A549 (cell line): ENCODE measurements around the gene AHR. TPM values are rescaled to one million over a fixed set of nuclear protein-coding genes. Genes with fewer than 3 reads are reported as not detected.

Source experiments
- ATAC-seq, 2 experiments: fragments of 200-7000 bp in 1 of 2; fragments of >200 bp in 1 of 2; cut with Nextera tagmentation in 1 of 2; cut with Tn5 transposase in 1 of 2; 3 replicates each; pipeline versions ENCODE4 v1.8.0 to v1.9.1; 2018 to 2020; ENCODE audit warnings: mild to moderate bottlenecking in 1 of 2, moderate library complexity in 1 of 2
- CTCF ChIA-PET: fragments of 300-600 bp; sonication (Branson Sonifier 250); formaldehyde crosslinking; extraction: SDS; loops from one replicate; lab custom pipeline; 2021; ENCODE audit warnings: antibody characterized with exemption, inconsistent platforms; lab: Yijun Ruan, JAX
- POLR2A ChIA-PET: fragments of 350-600 bp; formaldehyde crosslinking; extraction: SDS; loops from one replicate; lab custom pipeline; 2021; ENCODE audit warnings: antibody characterized with exemption, inconsistent platforms; lab: Yijun Ruan, JAX
- DNase-seq, 2 experiments: peaks; one replicate each; pipeline versions ENCODE4 v3.0.0 to v3.0.0-alpha.2; 2011 to 2016; ENCODE audit warnings: low read depth in 1 of 2, low spot score in 1 of 2
- FAIRE-seq: peaks from 2 replicates; lab custom pipeline; 2011; peaks lifted over from hg19 to GRCh38; lab: Jason Lieb, UNC
- H3K27ac ChIP-seq, 2 experiments: fragments of >200 bp; sonication (Bioruptor Twin); formaldehyde crosslinking; 3 replicates each; pipeline ENCODE4 v1.5.1; 2016 to 2017
- H3K4me1 ChIP-seq: fragments of >200 bp; sonication (Bioruptor Twin); formaldehyde crosslinking; 3 replicates; pipeline ENCODE4 v1.6.1; 2016
- H3K4me2 ChIP-seq: fragments of >200 bp; sonication (Bioruptor Twin); formaldehyde crosslinking; 3 replicates; pipeline ENCODE4 v1.6.1; 2016
- H3K4me3 ChIP-seq: fragments of >200 bp; sonication (Bioruptor Twin); formaldehyde crosslinking; 3 replicates; pipeline ENCODE4 v1.5.1; 2016
- H3K9me3 ChIP-seq: fragments of >200 bp; sonication (Bioruptor Twin); formaldehyde crosslinking; 3 replicates; pipeline ENCODE4 v1.6.1; 2016
- BCL3 ChIP-seq: fragments of >200 bp; sonication (Bioruptor Twin); formaldehyde crosslinking; IDR thresholded peaks from 3 replicates; pipeline ENCODE4 v1.6.1; 2016
- BHLHE40 ChIP-seq: IDR thresholded peaks from 2 replicates; pipeline ENCODE4 v1.6.1; 2012; ENCODE audit warnings: low read depth, low read length, inconsistent platforms
- CBX8 ChIP-seq: fragments of 200-600 bp; sonication (generic); IDR thresholded peaks from 2 replicates; pipeline ENCODE4 v1.6.1; 2016
- CHD2 ChIP-seq: fragments of 150-350 bp; IDR thresholded peaks from 2 replicates; pipeline ENCODE4 v1.6.1; 2014; ENCODE audit warnings: low read length; ENCODE audit not compliant: partially characterized antibody
- E2F6 ChIP-seq: IDR thresholded peaks from 2 replicates; pipeline ENCODE4 v1.6.1; 2012; ENCODE audit warnings: low read depth, borderline replicate concordance
- EHF ChIP-seq: fragments of 250-450 bp; sonication (Bioruptor Pico); IDR thresholded peaks from 2 replicates; pipeline ENCODE4 v1.5.0; 2020; ENCODE audit warnings: mild to moderate bottlenecking
- EP300 ChIP-seq, 2 experiments: fragments of >200 bp; sonication (Bioruptor Twin); formaldehyde crosslinking; IDR thresholded peaks; 2 replicates in 1 of 2; 3 replicates in 1 of 2; pipeline ENCODE4 v1.6.1; 2016 to 2017
- FOSB ChIP-seq: fragments of 250-450 bp; sonication (Bioruptor Pico); IDR thresholded peaks from 2 replicates; pipeline ENCODE4 v1.5.0; 2020; ENCODE audit warnings: mild to moderate bottlenecking, moderate library complexity
- FOXS1 ChIP-seq: fragments of 250-450 bp; sonication (Bioruptor Pico); IDR thresholded peaks from 2 replicates; pipeline ENCODE4 v1.5.0; 2020; ENCODE audit warnings: mild to moderate bottlenecking, moderate library complexity
- GATA3 ChIP-seq: IDR thresholded peaks from 2 replicates; pipeline ENCODE4 v1.6.1; 2012; ENCODE audit warnings: borderline replicate concordance
- JUN ChIP-seq, 2 experiments: fragments of >200 bp; sonication (Bioruptor Twin); formaldehyde crosslinking; IDR thresholded peaks; 2 replicates in 1 of 2; 3 replicates in 1 of 2; pipeline ENCODE4 v1.6.1; 2016 to 2017
- JUNB ChIP-seq: fragments of >200 bp; sonication (Bioruptor Twin); formaldehyde crosslinking; IDR thresholded peaks from 2 replicates; pipeline ENCODE4 v1.6.1; 2016
- KDM1A ChIP-seq: fragments of 200-600 bp; sonication (generic); IDR thresholded peaks from 2 replicates; pipeline ENCODE4 v1.6.1; 2016; ENCODE audit warnings: low read depth, mild to moderate bottlenecking
- MAFK ChIP-seq: fragments of 450-650 bp; IDR thresholded peaks from 2 replicates; pipeline ENCODE4 v1.6.1; 2014; ENCODE audit not compliant: partially characterized antibody
- MAX ChIP-seq: IDR thresholded peaks from 2 replicates; pipeline ENCODE4 v1.6.1; 2012
- MAZ ChIP-seq: fragments of 150-350 bp; IDR thresholded peaks from 2 replicates; pipeline ENCODE4 v1.6.1; 2014; ENCODE audit warnings: antibody characterized with exemption, low read depth, low read length, borderline replicate concordance
- NR3C1 ChIP-seq: fragments of >200 bp; sonication (Bioruptor Twin); formaldehyde crosslinking; IDR thresholded peaks from 3 replicates; pipeline ENCODE4 v1.6.1; 2017
- PBX3 ChIP-seq: IDR thresholded peaks from 2 replicates; pipeline ENCODE4 v1.6.1; 2012
- PHF8 ChIP-seq: fragments of 200-600 bp; sonication (generic); IDR thresholded peaks from 2 replicates; pipeline ENCODE4 v1.6.1; 2016; ENCODE audit warnings: low read depth, mild to moderate bottlenecking, antibody characterized with exemption, moderate library complexity, borderline replicate concordance
- POLR2A ChIP-seq: IDR thresholded peaks from 2 replicates; pipeline ENCODE4 v1.6.1; 2012; ENCODE audit warnings: mild to moderate bottlenecking, low read length
- RARB ChIP-seq: fragments of 250-450 bp; sonication (Bioruptor Pico); IDR thresholded peaks from 2 replicates; pipeline ENCODE4 v1.8.0; 2021; ENCODE audit warnings: mild to moderate bottlenecking, moderate library complexity
- REST ChIP-seq: fragments of 200-600 bp; sonication (generic); IDR thresholded peaks from 2 replicates; pipeline ENCODE4 v1.6.1; 2016; ENCODE audit warnings: antibody characterized with exemption, mild to moderate bottlenecking, moderate library complexity
- TP53 ChIP-seq: fragments of 250-450 bp; sonication (Bioruptor Pico); IDR thresholded peaks from 2 replicates; pipeline ENCODE4 v1.5.0; 2021; ENCODE audit warnings: mild to moderate bottlenecking, moderate library complexity
- USF2 ChIP-seq: fragments of 450-650 bp; IDR thresholded peaks from 2 replicates; pipeline ENCODE4 v1.6.1; 2014; ENCODE audit warnings: antibody characterized with exemption
- ZC3H11A ChIP-seq: fragments of 450-650 bp; IDR thresholded peaks from 2 replicates; pipeline ENCODE4 v1.6.1; 2014; ENCODE audit warnings: antibody characterized with exemption, mild to moderate bottlenecking
- WGBS: methylation state at CpG from one replicate; pipeline ENCODE4 v1.1.6; 2017; ENCODE audit errors: missing lambda C conversion rate; 5-methylcytosine and 5-hydroxymethylcytosine counted together
- polyA plus RNA-seq, 4 experiments: library from polyadenylated mRNA; depleted of rRNA in 3 of 4; stranded (reverse); fragments of >200 nt; fragmentation: RNase III in 1 of 4; extraction: RNeasy Plus Mini Kit Qiagen cat#74134 plus additional on column Dnase treatment in 1 of 4; gene quantifications; 2 replicates in 3 of 4; 3 replicates in 1 of 4; pipeline ENCODE4 v1.2.3, GENCODE V29; 2011 to 2017
- TF ChIP-seq, protein P1 (sequence below): fragments of >200 bp; sonication (Bioruptor Twin); formaldehyde crosslinking; IDR thresholded peaks from 3 replicates; pipeline ENCODE4 v1.5.1; 2016

AHR gene
- polyA plus RNA-seq, 2 of the 4 experiments (the other 2 are of a cell fraction): 9.1 to 14.3 TPM

DNA sequence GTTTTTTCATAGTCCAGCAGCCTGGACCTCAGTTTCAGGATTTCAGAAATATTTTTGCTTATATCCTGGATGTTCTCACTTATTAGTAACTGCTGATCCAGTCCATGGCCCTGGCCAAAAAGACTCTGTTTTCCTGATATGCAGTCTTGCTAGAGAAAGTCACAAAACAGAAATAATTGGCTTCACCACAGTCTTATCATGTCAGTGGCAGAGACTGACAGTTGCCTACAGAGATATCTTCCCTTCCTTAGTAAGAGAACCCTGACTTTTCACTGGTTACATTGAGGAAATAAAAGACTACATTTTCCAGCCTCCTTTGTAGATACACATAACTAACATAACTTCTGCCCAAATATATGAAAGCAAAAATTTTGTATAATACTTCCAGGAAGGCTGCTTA lies 56.6 kb downstream of the AHR start (continued):
- no peak for TF ChIP-seq KDM1A
- TF ChIP-seq POLR2A: no peak
- no peak for TF ChIP-seq BCL3
- TF ChIP-seq BHLHE40: no peak
- no peak for TF ChIP-seq EP300 (IDR thresholded peaks at IDR 0.05)
- TF ChIP-seq CBX8: no peak

GRCh38 chr7:17357952-17358351 lies 59.5 kb downstream of the AHR start:
- Histone ChIP-seq H3K4me2 (no peak overlapping the region), H3K4me1 (no peaks in the 10 kb centered on the region), H3K9me3 (0 out of 3 replicates have a peak, but pooled peaks cover 5% of the 10 kb centered on the region)
- no peak for DNase-seq
- WGBS: 96% methylated on average over 2 of the region's 2 CpGs
- TF ChIP-seq JUN (IDR thresholded peaks at IDR 0.05) (no peak), MAX (no peak), USF2 (no peak), PHF8 (no peak), EHF (CRISPR knock-in tag) (no peak)
- TF ChIP-seq, all 56 proteins: peak for 0
- ATAC-seq (no peak), FAIRE-seq (no peak)
- Histone ChIP-seq H3K4me3 (no peak overlapping the region), H3K27ac (no peak overlapping the region)
- POLR2A ChIA-PET: no interaction called here
- CTCF ChIA-PET: no interaction called here

DNA sequence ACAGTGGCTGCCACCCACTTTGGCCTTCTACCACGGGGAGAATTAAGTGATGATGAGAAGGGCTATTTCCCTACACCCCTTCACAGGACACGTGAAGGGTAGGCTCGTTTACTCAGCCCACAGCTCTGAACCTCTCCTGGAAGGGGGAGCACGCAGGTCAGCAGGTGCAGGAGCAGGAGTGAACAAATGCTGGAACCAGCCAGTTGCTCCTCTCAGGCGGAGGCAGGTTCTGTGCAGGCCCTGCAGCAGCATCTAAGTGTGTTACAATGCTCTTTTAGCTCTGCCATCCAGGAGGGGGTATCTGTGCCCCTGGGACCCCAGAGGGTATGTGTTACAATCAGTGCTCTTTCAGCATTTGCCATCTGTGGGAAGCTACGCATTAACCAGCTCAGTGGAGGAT lies 61.2 kb downstream of the AHR start:
- H3K4me1 ChIP-seq: no peaks in the 10 kb centered on the region
- no peak for FAIRE-seq
- no peak overlapping the region for H3K4me3 ChIP-seq
- no peak overlapping the region for H3K27ac ChIP-seq
- ChIA-PET POLR2A (no interaction called here), CTCF (no interaction called here)
- no peak for TF ChIP-seq FOSB (CRISPR knock-in tag)
- no peak for TF ChIP-seq REST
- no peak for TF ChIP-seq E2F6
- TF ChIP-seq EP300 (IDR thresholded peaks at IDR 0.05): no peak
- TF ChIP-seq RARB (CRISPR knock-in tag): no peak
- TF ChIP-seq POLR2A: no peak
- TF ChIP-seq GATA3: no peak
- TF ChIP-seq JUNB: no peak
- no peak for TF ChIP-seq TP53 (CRISPR knock-in tag)
- no peak for TF ChIP-seq MAZ
- no peak for TF ChIP-seq FOXS1 (CRISPR knock-in tag)
- TF ChIP-seq NR3C1: no peak
- TF ChIP-seq MAFK: no peak
- TF ChIP-seq KDM1A: no peak
- TF ChIP-seq, protein P1, sequence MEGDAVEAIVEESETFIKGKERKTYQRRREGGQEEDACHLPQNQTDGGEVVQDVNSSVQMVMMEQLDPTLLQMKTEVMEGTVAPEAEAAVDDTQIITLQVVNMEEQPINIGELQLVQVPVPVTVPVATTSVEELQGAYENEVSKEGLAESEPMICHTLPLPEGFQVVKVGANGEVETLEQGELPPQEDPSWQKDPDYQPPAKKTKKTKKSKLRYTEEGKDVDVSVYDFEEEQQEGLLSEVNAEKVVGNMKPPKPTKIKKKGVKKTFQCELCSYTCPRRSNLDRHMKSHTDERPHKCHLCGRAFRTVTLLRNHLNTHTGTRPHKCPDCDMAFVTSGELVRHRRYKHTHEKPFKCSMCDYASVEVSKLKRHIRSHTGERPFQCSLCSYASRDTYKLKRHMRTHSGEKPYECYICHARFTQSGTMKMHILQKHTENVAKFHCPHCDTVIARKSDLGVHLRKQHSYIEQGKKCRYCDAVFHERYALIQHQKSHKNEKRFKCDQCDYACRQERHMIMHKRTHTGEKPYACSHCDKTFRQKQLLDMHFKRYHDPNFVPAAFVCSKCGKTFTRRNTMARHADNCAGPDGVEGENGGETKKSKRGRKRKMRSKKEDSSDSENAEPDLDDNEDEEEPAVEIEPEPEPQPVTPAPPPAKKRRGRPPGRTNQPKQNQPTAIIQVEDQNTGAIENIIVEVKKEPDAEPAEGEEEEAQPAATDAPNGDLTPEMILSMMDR: no peak
- no peak for TF ChIP-seq CHD2
- no peak for TF ChIP-seq PBX3
- TF ChIP-seq ZC3H11A: no peak
- no peak overlapping the region for H3K4me2 ChIP-seq
- H3K9me3 ChIP-seq: 0 out of 3 replicates have a peak, but pooled peaks cover 5% of the 10 kb centered on the region
- no peak for DNase-seq
- ATAC-seq: no peak
- WGBS: 83% methylated on average over 6 of the region's 6 CpGs
